HL-60 (cell line): ENCODE data around the gene SH3D19.

Source experiments
- DNase-seq, 2 experiments: peaks; one replicate each; pipeline ENCODE4 v3.0.0-alpha.2; 2010 to 2020; ENCODE audit warnings: low read depth in 1 of 2, low spot score in 1 of 2
- H3K27ac ChIP-seq: fragments of 250-450 bp; sonication (Bioruptor Pico); replicated peaks from 2 replicates; pipeline ENCODE4 v1.5.1; 2020; ENCODE audit warnings: mild to moderate bottlenecking, moderate library complexity
- H3K27me3 ChIP-seq: fragments of 250-450 bp; sonication (Bioruptor Pico); 2 replicates; pipeline ENCODE4 v1.5.1; 2021; ENCODE audit warnings: mild to moderate bottlenecking, moderate library complexity; ENCODE audit not compliant: insufficient read depth, poor library complexity, severe bottlenecking
- H3K4me3 ChIP-seq: replicated peaks from 2 replicates; pipeline ENCODE4 v1.5.1; 2011; ENCODE audit warnings: mild to moderate bottlenecking, control low read depth, low read length; ENCODE audit not compliant: insufficient read depth
- CTCF ChIP-seq: IDR thresholded peaks from one replicate; pipeline ENCODE4 v1.5.1; 2011; ENCODE audit warnings: low read length, control low read depth, inconsistent platforms; ENCODE audit not compliant: insufficient read depth
- GABPA ChIP-seq: IDR thresholded peaks from 2 replicates; pipeline ENCODE4 v1.6.1; 2012; ENCODE audit warnings: low read depth
- POLR2AphosphoS5 ChIP-seq: IDR thresholded peaks from 2 replicates; pipeline ENCODE4 v1.6.1; 2012; ENCODE audit warnings: low read depth
- REST ChIP-seq: IDR thresholded peaks from 2 replicates; pipeline ENCODE4 v1.6.1; 2012; ENCODE audit warnings: low read depth; ENCODE audit not compliant: insufficient replicate concordance
- SPI1 ChIP-seq: IDR thresholded peaks from 2 replicates; pipeline ENCODE4 v1.6.1; 2012; ENCODE audit warnings: low read depth, mild to moderate bottlenecking, borderline replicate concordance

SH3D19 gene

GRCh38 chr4:151198748-151199147 is 126.7 kb downstream of the SH3D19 start:
- no peak for DNase-seq
- no peak overlapping the region for H3K27ac ChIP-seq

GRCh38 chr4:151197247-151197646 is 128.2 kb downstream of the SH3D19 start:
- TF ChIP-seq SPI1 = no peak
- TF ChIP-seq REST = no peak
- no peak for TF ChIP-seq POLR2AphosphoS5
- no peak for TF ChIP-seq CTCF
- TF ChIP-seq GABPA = no peak
- H3K27ac ChIP-seq = no peak overlapping the region
- no peak overlapping the region for H3K4me3 ChIP-seq
- no peaks in the 10 kb centered on the region for H3K27me3 ChIP-seq
- DNase-seq = no peak

More at GRCh38 chr4:151198748-151199147, 126.7 kb downstream of the SH3D19 start:
- Histone ChIP-seq H3K4me3 (no peak overlapping the region), H3K27me3 (no peaks in the 10 kb centered on the region)
- TF ChIP-seq POLR2AphosphoS5 = no peak
- no peak for TF ChIP-seq CTCF
- TF ChIP-seq GABPA = no peak
- no peak for TF ChIP-seq SPI1
- TF ChIP-seq REST = no peak

GRCh38 chr4:151195801-151196200 is 129.6 kb downstream of the SH3D19 start:
- Histone ChIP-seq H3K4me3 (no peak overlapping the region), H3K27ac (no peak overlapping the region), H3K27me3 (no peaks in the 10 kb centered on the region)
- no peak for DNase-seq
- TF ChIP-seq CTCF (no peak), POLR2AphosphoS5 (no peak), GABPA (no peak), SPI1 (no peak), REST (no peak)
